Choroid plexus epithelial cell (primary cell): Measurements from ENCODE around the gene COL15A1.

ENCODE experiments used
- DNase-seq: peaks from one replicate; pipeline ENCODE4 v3.0.0-alpha.2; 2010; ENCODE audit warnings: low read depth
- H3K4me3 ChIP-seq: 2 replicates; pipeline ENCODE4 v1.5.1; 2011; ENCODE audit warnings: low read depth, mild to moderate bottlenecking, control low read depth, low read length, moderate library complexity
- TF ChIP-seq, protein P1 (sequence below): conservative IDR thresholded peaks from 2 replicates; pipeline ENCODE4 v1.5.1; 2011; ENCODE audit warnings: low read depth, mild to moderate bottlenecking, control low read depth, inconsistent platforms, low read length, moderate library complexity

COL15A1 gene

GRCh38 chr9:99051406-99051805 lies 107.7 kb downstream of the COL15A1 start:
- DNase-seq = no peak
- no peak overlapping the region for H3K4me3 ChIP-seq
- TF ChIP-seq, protein P1, sequence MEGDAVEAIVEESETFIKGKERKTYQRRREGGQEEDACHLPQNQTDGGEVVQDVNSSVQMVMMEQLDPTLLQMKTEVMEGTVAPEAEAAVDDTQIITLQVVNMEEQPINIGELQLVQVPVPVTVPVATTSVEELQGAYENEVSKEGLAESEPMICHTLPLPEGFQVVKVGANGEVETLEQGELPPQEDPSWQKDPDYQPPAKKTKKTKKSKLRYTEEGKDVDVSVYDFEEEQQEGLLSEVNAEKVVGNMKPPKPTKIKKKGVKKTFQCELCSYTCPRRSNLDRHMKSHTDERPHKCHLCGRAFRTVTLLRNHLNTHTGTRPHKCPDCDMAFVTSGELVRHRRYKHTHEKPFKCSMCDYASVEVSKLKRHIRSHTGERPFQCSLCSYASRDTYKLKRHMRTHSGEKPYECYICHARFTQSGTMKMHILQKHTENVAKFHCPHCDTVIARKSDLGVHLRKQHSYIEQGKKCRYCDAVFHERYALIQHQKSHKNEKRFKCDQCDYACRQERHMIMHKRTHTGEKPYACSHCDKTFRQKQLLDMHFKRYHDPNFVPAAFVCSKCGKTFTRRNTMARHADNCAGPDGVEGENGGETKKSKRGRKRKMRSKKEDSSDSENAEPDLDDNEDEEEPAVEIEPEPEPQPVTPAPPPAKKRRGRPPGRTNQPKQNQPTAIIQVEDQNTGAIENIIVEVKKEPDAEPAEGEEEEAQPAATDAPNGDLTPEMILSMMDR = no peak

GRCh38 chr9:99051851-99052250 lies 108.1 kb downstream of the COL15A1 start:
- no peak for DNase-seq
- TF ChIP-seq, protein P1 = no peak
- no peak overlapping the region for H3K4me3 ChIP-seq

GRCh38 chr9:99052815-99053715 lies 109.4 kb downstream of the COL15A1 start:
- DNase-seq = no peak
- H3K4me3 ChIP-seq = no peak overlapping the region
- TF ChIP-seq, protein P1 = no peak

DNA sequence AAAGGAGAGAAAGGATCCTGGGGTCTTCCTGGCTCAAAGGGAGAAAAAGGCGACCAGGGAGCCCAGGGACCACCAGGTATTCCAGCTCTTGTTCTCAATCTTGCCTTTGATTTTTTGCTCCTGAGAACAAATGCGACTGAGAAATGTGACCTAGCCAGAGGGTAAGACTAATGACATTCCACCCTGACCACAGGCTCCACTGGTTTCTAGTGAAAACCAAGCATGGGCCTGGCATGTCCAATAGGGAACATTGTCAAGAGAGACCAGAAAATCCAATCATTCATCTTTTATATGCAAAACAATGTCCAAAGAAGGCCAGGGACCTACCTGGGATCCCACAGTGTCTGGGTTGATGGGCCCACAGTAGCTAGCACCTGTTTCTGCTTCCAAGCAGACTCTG lies 110.9 kb downstream of the COL15A1 start:
- TF ChIP-seq, protein P1 = no peak
- DNase-seq = no peak
- H3K4me3 ChIP-seq = no peak overlapping the region

DNA sequence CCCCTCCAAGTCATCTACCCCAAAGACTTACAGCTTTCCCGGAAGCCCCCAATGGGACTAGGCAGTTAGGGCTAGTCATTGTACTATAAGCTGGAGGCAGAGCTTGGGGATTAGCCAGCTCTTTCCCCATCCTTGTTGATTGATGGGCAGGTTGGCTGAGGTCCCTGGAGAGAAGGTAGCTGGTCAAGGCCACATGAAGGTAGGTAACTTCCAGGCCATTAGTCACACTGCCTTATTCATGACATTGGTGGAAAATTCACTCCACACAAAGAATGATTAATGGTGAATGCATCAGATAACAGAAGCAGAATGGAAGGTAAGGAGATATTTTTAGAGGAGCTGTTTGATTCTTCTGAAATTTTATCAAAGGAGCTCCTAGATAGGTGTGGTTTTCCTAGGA lies 111.7 kb downstream of the COL15A1 start:
- no peak for DNase-seq
- H3K4me3 ChIP-seq = no peak overlapping the region
- TF ChIP-seq, protein P1 = no peak

- H3K4me3 ChIP-seq = no peak overlapping the region
- DNase-seq = no peak
- TF ChIP-seq, protein P1 = no peak
Observed at GRCh38 chr9:99056186-99056585, 112.5 kb downstream of the COL15A1 start.
